GM12878 (cell line): ENCODE measurements around the gene IL37. TPM values are rescaled to one million over a fixed set of nuclear protein-coding genes. Genes with fewer than 3 reads are reported as not detected.

Experiments
- CEBPB ChIP-seq, 2 experiments: fragments of 150-350 bp in 1 of 2; IDR thresholded peaks; 2 replicates each; pipeline ENCODE4 v1.6.1; 2012 to 2014; ENCODE audit warnings: low read depth in 2 of 2, low read length in 2 of 2, borderline replicate concordance in 1 of 2, inconsistent platforms in 1 of 2
- CEBPZ ChIP-seq: fragments of 150-350 bp; IDR thresholded peaks from 2 replicates; pipeline ENCODE4 v1.6.1; 2016; ENCODE audit warnings: low read depth, low read length
- CHD1 ChIP-seq: IDR thresholded peaks from 2 replicates; pipeline ENCODE4 v1.6.1; 2012; ENCODE audit warnings: low read depth, low read length, improper control_type of control experiment
- DPF2 ChIP-seq: fragments of 450-650 bp; IDR thresholded peaks from 2 replicates; pipeline ENCODE4 v1.6.1; 2017; ENCODE audit warnings: mild to moderate bottlenecking
- E2F4 ChIP-seq: IDR thresholded peaks from 2 replicates; pipeline ENCODE4 v1.6.1; 2012; ENCODE audit warnings: low read depth, low read length, improper control_type of control experiment
- EP300 ChIP-seq, 2 experiments: fragments of 150-350 bp in 1 of 2; IDR thresholded peaks; 2 replicates each; pipeline ENCODE4 v1.6.1; 2011 to 2012; ENCODE audit warnings: low read depth in 2 of 2, low read length in 2 of 2, borderline replicate concordance in 1 of 2, improper control_type of control experiment in 1 of 2, inconsistent platforms in 1 of 2; ENCODE audit not compliant: control insufficient read depth in 1 of 2
- FOXM1 ChIP-seq: IDR thresholded peaks from 2 replicates; pipeline ENCODE4 v1.6.1; 2012; ENCODE audit warnings: low read depth, mild to moderate bottlenecking, inconsistent platforms, low read length, moderate library complexity
- HCFC1 ChIP-seq: fragments of 150-350 bp; IDR thresholded peaks from 2 replicates; pipeline ENCODE4 v1.6.1; 2014; ENCODE audit warnings: low read length
- HDGF ChIP-seq: fragments of 450-650 bp; IDR thresholded peaks from 2 replicates; pipeline ENCODE4 v1.6.1; 2016; ENCODE audit warnings: antibody characterized with exemption
- IRF3 ChIP-seq: fragments of 450-650 bp; IDR thresholded peaks from 2 replicates; pipeline ENCODE4 v1.6.1; 2014; ENCODE audit warnings: mild to moderate bottlenecking
- KAT2A ChIP-seq: conservative IDR thresholded peaks from 2 replicates; pipeline ENCODE4 v1.6.1; 2011; ENCODE audit warnings: low read depth, low read length; ENCODE audit not compliant: control insufficient read depth
- KDM1A ChIP-seq: fragments of 200-600 bp; sonication (generic); IDR thresholded peaks from 2 replicates; pipeline ENCODE4 v1.6.1; 2016; ENCODE audit warnings: borderline replicate concordance
- MLLT1 ChIP-seq: fragments of 450-650 bp; IDR thresholded peaks from 2 replicates; pipeline ENCODE4 v1.6.1; 2016; ENCODE audit warnings: mild to moderate bottlenecking
- NFIC ChIP-seq: IDR thresholded peaks from 2 replicates; pipeline ENCODE4 v1.6.1; 2012; ENCODE audit warnings: low read depth, mild to moderate bottlenecking, inconsistent platforms, low read length, moderate library complexity
- NR2F1 ChIP-seq: fragments of 450-650 bp; conservative IDR thresholded peaks from 2 replicates; pipeline ENCODE4 v1.6.1; 2017; ENCODE audit warnings: mild to moderate bottlenecking
- RB1 ChIP-seq: fragments of 450-650 bp; formaldehyde crosslinking; IDR thresholded peaks from 2 replicates; pipeline ENCODE4 v1.6.1; 2017; ENCODE audit warnings: mild to moderate bottlenecking, borderline replicate concordance
- RBBP5 ChIP-seq: fragments of 200-600 bp; sonication (generic); conservative IDR thresholded peaks from 2 replicates; pipeline ENCODE4 v1.6.1; 2016
- RELB ChIP-seq: fragments of 450-650 bp; IDR thresholded peaks from 2 replicates; pipeline ENCODE4 v1.6.1; 2017; ENCODE audit warnings: low read depth, mild to moderate bottlenecking, moderate library complexity
- RUNX3 ChIP-seq: IDR thresholded peaks from 2 replicates; pipeline ENCODE4 v1.6.1; 2012; ENCODE audit warnings: low read length, inconsistent platforms
- SMAD1 ChIP-seq: fragments of 450-650 bp; IDR thresholded peaks from 2 replicates; pipeline ENCODE4 v1.6.1; 2018; ENCODE audit warnings: mild to moderate bottlenecking, low read depth; ENCODE audit not compliant: partially characterized antibody
- SREBF1 ChIP-seq: IDR thresholded peaks from 2 replicates; pipeline ENCODE4 v1.6.1; 2012; ENCODE audit warnings: mild to moderate bottlenecking, low read length
- STAT3 ChIP-seq: IDR thresholded peaks from 2 replicates; pipeline ENCODE4 v1.6.1; 2011; ENCODE audit warnings: low read depth, low read length, improper control_type of control experiment
- polyA plus RNA-seq, 11 experiments: library from polyadenylated mRNA; depleted of rRNA in 4 of 11; unstranded in 6 of 11; stranded (reverse) in 5 of 11; fragments of >200 nt; fragmentation: Nextera tagmentation in 4 of 11; fragmentation: Illumina TruSeq in 1 of 11; extraction: Ambion mirVana in 4 of 11; extraction: Trizol in 1 of 11; gene quantifications; 1 replicate in 1 of 11; 2 replicates in 10 of 11; pipeline versions ENCODE4 v1.2.1 to v1.2.3, GENCODE V29; 2011 to 2016; ENCODE audit warnings: inconsistent platforms in 2 of 11, missing spikeins in 2 of 11, low read depth in 1 of 11
- total RNA-seq, 4 experiments: library from RNA; depleted of rRNA in 3 of 4; stranded (reverse); fragments of >200 nt in 3 of 4; fragmentation: Illumina TruSeq in 1 of 4; extraction: Trizol in 1 of 4; gene quantifications; 2 replicates each; pipeline versions ENCODE4 v1.2.1 to v1.2.3, GENCODE V29; 2013 to 2021

Gene IL37
- total and polyA plus RNA-seq, 10 of the 15 experiments (the other 5 are each of a cell fraction or from before 2014, with no cell fraction given), result 0.41 to 0.54 TPM; not detected in 8

GRCh38 chr2:112884869-112885505 lies 26.0 kb upstream of the IL37 start (continued):
- no peak for TF ChIP-seq RELB
- no peak for TF ChIP-seq KAT2A
- no peak for TF ChIP-seq HCFC1
- no peak for TF ChIP-seq DPF2
- TF ChIP-seq MLLT1, result 0 out of 2 replicates have a peak, but pooled peaks have one; percentile 28
- TF ChIP-seq RUNX3, result peak; percentile 67
- TF ChIP-seq CHD1, result no peak
- peak; percentile 59 for TF ChIP-seq FOXM1
- no peak for TF ChIP-seq SMAD1
- TF ChIP-seq STAT3, result no peak
- no peak for TF ChIP-seq KDM1A
- 0 out of 2 replicates have a peak, but pooled peaks have one; percentile 61 for TF ChIP-seq RB1
- no peak for TF ChIP-seq HDGF
- TF ChIP-seq CEBPZ, result no peak
- TF ChIP-seq CEBPB (IDR thresholded peaks at IDR 0.05; ENCODE audit: borderline replicate concordance in 1 of 2, low read depth in 2 of 2, low read length in 2 of 2), result no peak
- TF ChIP-seq NFIC, result no peak
- TF ChIP-seq E2F4, result no peak
- TF ChIP-seq RBBP5, result no peak
- peak; percentile 65 for TF ChIP-seq NR2F1
- no peak for TF ChIP-seq EP300 (IDR thresholded peaks at IDR 0.05; ENCODE audit: borderline replicate concordance in 1 of 2, control insufficient read depth in 1 of 2, low read depth in 2 of 2, low read length in 2 of 2)
- TF ChIP-seq SREBF1, result no peak
- TF ChIP-seq IRF3, result no peak
